GDM1 (cell line): Measurements from ENCODE around the gene STK11.

ENCODE experiments used
- DNase-seq: peaks from one replicate; lab custom pipeline; 2025; lab: John Stamatoyannopoulos, UW

STK11 gene

GRCh38 chr19:1211494-1212234 is 6.1 kb downstream of the STK11 start:
- DNase-seq: no peak

GRCh38 chr19:1213391-1214286 is 8.1 kb downstream of the STK11 start:
- peak; percentile 82 for DNase-seq

GRCh38 chr19:1214299-1214861 is 8.8 kb downstream of the STK11 start:
- DNase-seq: no peak

- no peak for DNase-seq
Measured at GRCh38 chr19:1214862-1215731, 9.5 kb downstream of the STK11 start.

- no peak for DNase-seq
Measured at GRCh38 chr19:1216756-1217155, 11.2 kb downstream of the STK11 start.

- no peak for DNase-seq
Measured at GRCh38 chr19:1217366-1217765, 11.8 kb downstream of the STK11 start.

GRCh38 chr19:1218751-1219567 is 13.4 kb downstream of the STK11 start:
- no peak for DNase-seq

GRCh38 chr19:1219786-1220476 is 14.4 kb downstream of the STK11 start:
- DNase-seq: no peak

GRCh38 chr19:1220477-1220930 is 14.9 kb downstream of the STK11 start:
- DNase-seq: no peak

- no peak for DNase-seq
Measured at GRCh38 chr19:1220976-1221903, 15.7 kb downstream of the STK11 start.

GRCh38 chr19:1221904-1222255 is 16.3 kb downstream of the STK11 start:
- DNase-seq: no peak

GRCh38 chr19:1222394-1222793 is 16.8 kb downstream of the STK11 start:
- no peak for DNase-seq

- DNase-seq: peak; percentile 12
Measured at GRCh38 chr19:1223018-1223855, 17.7 kb downstream of the STK11 start.

- no peak for DNase-seq
Measured at GRCh38 chr19:1224047-1224825, 18.7 kb downstream of the STK11 start.

GRCh38 chr19:1224847-1225246 is 19.3 kb downstream of the STK11 start:
- DNase-seq: no peak

- DNase-seq: no peak
Measured at GRCh38 chr19:1225440-1226226, 20.1 kb downstream of the STK11 start.

GRCh38 chr19:1226227-1226518 is 20.6 kb downstream of the STK11 start:
- DNase-seq: no peak
